Ovary (tissue), 3 donors: Measurements from ENCODE around the gene CFAP54.

Experiments used
- EP300 ChIP-seq: sonication (generic); formaldehyde crosslinking; IDR thresholded peaks from one replicate; pipeline ENCODE4 v1.6.1; 2017; ENCODE audit warnings: antibody characterized with exemption
- POLR2A ChIP-seq: fragments of 450-650 bp; IDR thresholded peaks from one replicate; pipeline ENCODE4 v1.6.1; 2017; ENCODE audit warnings: antibody characterized with exemption, mild to moderate bottlenecking, moderate library complexity
- TF ChIP-seq, protein P1 (sequence below), 3 donors: fragments of 450-650 bp in 2 of 3; fragments of 200-600 bp in 1 of 3; IDR thresholded peaks; one replicate each; pipeline versions ENCODE4 v1.5.1 to v1.8.0; 2016 to 2022; ENCODE audit warnings: antibody characterized with exemption in 3 of 3, mild to moderate bottlenecking in 1 of 3
- donor health status: DM: no; HTN: no; CAD: no.

DNA sequence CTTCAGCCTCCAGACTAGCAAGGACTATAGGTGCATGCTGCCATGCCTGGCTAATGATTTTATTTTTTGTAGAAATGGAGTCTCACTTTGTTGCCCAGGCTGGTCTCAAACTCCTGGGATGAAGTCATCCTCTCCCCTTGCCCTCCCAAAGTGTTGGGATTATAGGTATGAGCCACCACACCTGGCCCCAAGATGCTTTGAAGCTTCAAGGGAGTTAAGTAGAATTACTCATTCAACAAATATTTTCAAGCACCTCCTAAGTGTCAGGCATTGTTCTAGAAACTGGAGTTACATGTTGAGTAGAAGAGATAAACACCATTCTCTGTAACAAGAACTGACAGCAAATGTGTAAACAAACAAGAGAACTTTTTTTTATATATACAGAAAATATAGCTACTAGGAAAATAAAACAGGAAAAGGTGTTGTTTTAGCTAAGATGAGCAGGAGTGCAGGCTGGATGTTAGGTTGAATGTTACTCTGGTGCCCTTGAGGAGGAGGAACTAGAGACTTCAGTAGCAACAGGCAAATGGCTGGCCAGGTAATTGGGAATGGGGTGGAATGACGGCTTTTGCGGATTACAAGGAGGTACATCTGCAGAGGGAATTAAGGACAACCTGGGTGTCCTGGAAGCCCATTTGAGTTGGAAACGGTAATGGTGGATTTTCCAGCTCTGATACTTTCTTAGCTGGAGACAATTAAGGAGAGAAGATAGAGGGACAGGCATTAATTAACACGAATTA, 32.0 kb upstream of the CFAP54 start:
- TF ChIP-seq POLR2A (no peak), EP300 (no peak)
- TF ChIP-seq, protein P1, sequence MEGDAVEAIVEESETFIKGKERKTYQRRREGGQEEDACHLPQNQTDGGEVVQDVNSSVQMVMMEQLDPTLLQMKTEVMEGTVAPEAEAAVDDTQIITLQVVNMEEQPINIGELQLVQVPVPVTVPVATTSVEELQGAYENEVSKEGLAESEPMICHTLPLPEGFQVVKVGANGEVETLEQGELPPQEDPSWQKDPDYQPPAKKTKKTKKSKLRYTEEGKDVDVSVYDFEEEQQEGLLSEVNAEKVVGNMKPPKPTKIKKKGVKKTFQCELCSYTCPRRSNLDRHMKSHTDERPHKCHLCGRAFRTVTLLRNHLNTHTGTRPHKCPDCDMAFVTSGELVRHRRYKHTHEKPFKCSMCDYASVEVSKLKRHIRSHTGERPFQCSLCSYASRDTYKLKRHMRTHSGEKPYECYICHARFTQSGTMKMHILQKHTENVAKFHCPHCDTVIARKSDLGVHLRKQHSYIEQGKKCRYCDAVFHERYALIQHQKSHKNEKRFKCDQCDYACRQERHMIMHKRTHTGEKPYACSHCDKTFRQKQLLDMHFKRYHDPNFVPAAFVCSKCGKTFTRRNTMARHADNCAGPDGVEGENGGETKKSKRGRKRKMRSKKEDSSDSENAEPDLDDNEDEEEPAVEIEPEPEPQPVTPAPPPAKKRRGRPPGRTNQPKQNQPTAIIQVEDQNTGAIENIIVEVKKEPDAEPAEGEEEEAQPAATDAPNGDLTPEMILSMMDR (IDR thresholded peaks at IDR 0.05): no peak
